Measurements from ENCODE around the gene RWDD4.

The RWDD4 gene

DNA sequence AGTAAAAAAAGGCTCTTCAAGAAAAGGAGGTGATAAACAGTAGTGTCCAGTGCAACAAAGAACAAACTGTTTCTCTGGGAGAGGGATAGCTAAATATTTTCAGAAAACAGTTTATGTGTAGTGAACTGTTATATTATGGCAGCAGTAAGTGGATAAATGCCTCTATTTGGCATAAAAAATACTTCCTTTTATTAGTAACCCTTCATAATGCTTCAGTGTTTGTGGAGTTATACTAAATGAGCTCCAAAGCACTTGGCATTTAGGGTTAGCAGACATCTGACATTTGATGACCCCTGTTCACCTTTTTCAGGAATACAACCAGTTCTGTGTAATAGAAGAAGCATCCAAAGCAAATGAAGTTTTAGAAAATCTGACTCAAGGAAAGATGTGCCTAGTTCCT, 32.0 kb upstream of the RWDD4 start:
- TF ChIP-seq, protein P1, sequence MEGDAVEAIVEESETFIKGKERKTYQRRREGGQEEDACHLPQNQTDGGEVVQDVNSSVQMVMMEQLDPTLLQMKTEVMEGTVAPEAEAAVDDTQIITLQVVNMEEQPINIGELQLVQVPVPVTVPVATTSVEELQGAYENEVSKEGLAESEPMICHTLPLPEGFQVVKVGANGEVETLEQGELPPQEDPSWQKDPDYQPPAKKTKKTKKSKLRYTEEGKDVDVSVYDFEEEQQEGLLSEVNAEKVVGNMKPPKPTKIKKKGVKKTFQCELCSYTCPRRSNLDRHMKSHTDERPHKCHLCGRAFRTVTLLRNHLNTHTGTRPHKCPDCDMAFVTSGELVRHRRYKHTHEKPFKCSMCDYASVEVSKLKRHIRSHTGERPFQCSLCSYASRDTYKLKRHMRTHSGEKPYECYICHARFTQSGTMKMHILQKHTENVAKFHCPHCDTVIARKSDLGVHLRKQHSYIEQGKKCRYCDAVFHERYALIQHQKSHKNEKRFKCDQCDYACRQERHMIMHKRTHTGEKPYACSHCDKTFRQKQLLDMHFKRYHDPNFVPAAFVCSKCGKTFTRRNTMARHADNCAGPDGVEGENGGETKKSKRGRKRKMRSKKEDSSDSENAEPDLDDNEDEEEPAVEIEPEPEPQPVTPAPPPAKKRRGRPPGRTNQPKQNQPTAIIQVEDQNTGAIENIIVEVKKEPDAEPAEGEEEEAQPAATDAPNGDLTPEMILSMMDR (IDR thresholded peaks at IDR 0.05; ENCODE audit: poor library complexity, severe bottlenecking): no peak
- H3K27me3 ChIP-seq (ENCODE audit: insufficient read depth, poor library complexity, severe bottlenecking): no peaks in the 10 kb centered on the region
- H3K9me3 ChIP-seq (ENCODE audit: severe bottlenecking): no peaks in the 10 kb centered on the region
- DNase-seq (ENCODE audit: low spot score) (no peak), ATAC-seq (ENCODE audit: low read depth) (no peak)
- no peak overlapping the region for H3K27ac ChIP-seq (ENCODE audit: poor library complexity, severe bottlenecking)
- peaks cover 73% of the 10 kb centered on the region for H3K36me3 ChIP-seq (ENCODE audit: low read depth)
- H3K4me3 ChIP-seq (ENCODE audit: severe bottlenecking): no peak overlapping the region
- H3K4me1 ChIP-seq (ENCODE audit: insufficient read depth, poor library complexity, severe bottlenecking): no peaks in the 10 kb centered on the region

DNA sequence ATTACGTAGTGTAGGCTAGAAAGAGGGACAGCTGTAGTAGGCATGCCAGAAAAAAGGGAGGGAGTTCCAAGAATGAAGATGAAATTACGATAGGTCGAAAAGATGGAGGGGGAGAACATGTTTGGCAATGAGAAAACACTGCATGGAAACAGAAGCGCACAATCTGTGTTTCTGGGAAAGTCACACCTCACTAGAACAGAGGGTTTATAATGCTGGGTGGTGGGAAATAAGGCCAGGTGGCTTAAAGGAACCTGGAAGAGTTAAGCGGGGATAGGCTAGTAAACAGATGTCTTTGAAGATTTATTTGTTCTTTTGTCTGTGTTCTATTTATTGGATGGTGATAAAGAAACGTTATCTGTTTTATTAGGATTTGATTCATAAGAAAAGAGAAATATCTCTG, 29.2 kb upstream of the RWDD4 start:
- Histone ChIP-seq H3K4me3 (ENCODE audit: severe bottlenecking) (no peak overlapping the region), H3K36me3 (ENCODE audit: low read depth) (peaks cover 77% of the 10 kb centered on the region)
- DNase-seq (ENCODE audit: low spot score): no peak

DNA sequence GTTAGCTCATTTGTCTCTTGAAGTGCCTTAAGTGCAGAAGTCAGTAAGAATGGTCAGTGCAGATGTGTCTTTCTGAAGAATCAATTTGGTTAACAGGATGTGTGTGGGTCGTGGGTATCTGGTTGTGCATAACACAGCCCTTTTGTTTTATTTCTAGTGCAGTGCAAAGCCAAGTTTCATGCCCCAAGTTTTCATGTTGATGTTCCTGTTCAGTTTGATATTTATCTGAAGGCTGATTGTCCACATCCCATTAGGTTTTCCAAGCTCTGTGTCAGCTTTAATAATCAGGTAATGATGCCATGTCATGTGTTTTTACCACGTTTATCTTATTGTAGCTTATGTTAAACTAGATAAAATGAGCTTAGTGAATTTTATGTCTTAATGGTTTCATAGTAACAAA, 27.5 kb upstream of the RWDD4 start:
- Histone ChIP-seq H3K4me1 (ENCODE audit: insufficient read depth, poor library complexity, severe bottlenecking) (no peaks in the 10 kb centered on the region), H3K9me3 (ENCODE audit: severe bottlenecking) (no peaks in the 10 kb centered on the region), H3K4me3 (ENCODE audit: severe bottlenecking) (no peak overlapping the region), H3K27me3 (ENCODE audit: insufficient read depth, poor library complexity, severe bottlenecking) (no peaks in the 10 kb centered on the region), H3K36me3 (ENCODE audit: low read depth) (peaks cover 73% of the 10 kb centered on the region), H3K27ac (ENCODE audit: poor library complexity, severe bottlenecking) (no peak overlapping the region)
- ATAC-seq (ENCODE audit: low read depth): no peak
- DNase-seq (ENCODE audit: low spot score): no peak
- TF ChIP-seq, protein P1 (IDR thresholded peaks at IDR 0.05; ENCODE audit: poor library complexity, severe bottlenecking): no peak

More for the DNA sequence above, 29.2 kb upstream of the RWDD4 start:
- H3K27ac ChIP-seq (ENCODE audit: poor library complexity, severe bottlenecking): no peak overlapping the region
- H3K27me3 ChIP-seq (ENCODE audit: insufficient read depth, poor library complexity, severe bottlenecking): no peaks in the 10 kb centered on the region
- no peaks in the 10 kb centered on the region for H3K4me1 ChIP-seq (ENCODE audit: insufficient read depth, poor library complexity, severe bottlenecking)
- TF ChIP-seq, protein P1 (IDR thresholded peaks at IDR 0.05; ENCODE audit: poor library complexity, severe bottlenecking): no peak
- H3K9me3 ChIP-seq (ENCODE audit: severe bottlenecking): no peaks in the 10 kb centered on the region
- no peak for ATAC-seq (ENCODE audit: low read depth)

DNA sequence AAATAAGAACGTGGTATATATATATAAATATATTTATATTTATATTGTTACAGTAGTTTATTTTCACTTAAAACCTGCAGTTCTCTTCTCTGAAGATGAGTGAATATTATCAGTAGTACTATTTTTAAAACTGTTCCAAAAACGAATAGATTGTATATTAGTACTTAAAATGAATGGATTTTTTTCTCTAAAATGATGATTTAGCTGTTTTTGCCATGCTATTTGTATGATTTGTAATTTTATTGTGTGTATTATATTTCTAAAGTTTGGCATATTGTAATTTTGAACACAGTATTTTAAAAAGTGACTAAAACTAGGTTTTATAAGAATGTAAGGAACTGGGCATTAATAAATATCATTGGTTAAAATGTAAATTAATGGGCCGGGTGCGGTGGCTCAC, 22.1 kb upstream of the RWDD4 start:
- TF ChIP-seq, protein P1 (IDR thresholded peaks at IDR 0.05; ENCODE audit: poor library complexity, severe bottlenecking): no peak
- Histone ChIP-seq H3K27ac (ENCODE audit: poor library complexity, severe bottlenecking) (no peak overlapping the region), H3K27me3 (ENCODE audit: insufficient read depth, poor library complexity, severe bottlenecking) (no peaks in the 10 kb centered on the region), H3K36me3 (ENCODE audit: low read depth) (peaks cover 86% of the 10 kb centered on the region), H3K4me1 (ENCODE audit: insufficient read depth, poor library complexity, severe bottlenecking) (no peaks in the 10 kb centered on the region), H3K9me3 (ENCODE audit: severe bottlenecking) (no peaks in the 10 kb centered on the region), H3K4me3 (ENCODE audit: severe bottlenecking) (no peak overlapping the region)
- ATAC-seq (ENCODE audit: low read depth) (no peak), DNase-seq (ENCODE audit: low spot score) (no peak)

DNA sequence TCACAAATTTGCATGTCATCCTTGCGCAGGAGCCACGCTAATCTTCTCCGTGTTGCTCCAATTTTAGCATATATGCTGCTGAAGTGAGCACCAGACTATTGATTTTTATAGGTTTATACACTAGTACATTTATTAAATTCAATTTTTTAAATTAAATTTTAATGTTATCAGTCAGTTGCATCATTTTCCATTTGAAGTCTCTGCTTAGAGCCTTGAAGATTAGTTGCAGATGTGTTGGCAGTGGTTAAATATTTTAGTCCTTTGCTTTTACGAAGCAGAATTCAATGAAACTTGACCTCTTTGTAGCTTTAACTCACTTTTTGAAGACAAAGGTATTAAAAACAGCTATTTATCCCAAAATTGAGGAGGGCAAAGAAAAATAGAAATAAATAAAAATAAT, 16.6 kb upstream of the RWDD4 start:
- ATAC-seq (ENCODE audit: low read depth): no peak
- H3K4me3 ChIP-seq (ENCODE audit: severe bottlenecking): no peak overlapping the region
- peaks cover 69% of the 10 kb centered on the region for H3K36me3 ChIP-seq (ENCODE audit: low read depth)
- H3K9me3 ChIP-seq (ENCODE audit: severe bottlenecking): no peaks in the 10 kb centered on the region
- TF ChIP-seq, protein P1 (IDR thresholded peaks at IDR 0.05; ENCODE audit: poor library complexity, severe bottlenecking): no peak
- no peak for DNase-seq (ENCODE audit: low spot score)
- H3K27me3 ChIP-seq (ENCODE audit: insufficient read depth, poor library complexity, severe bottlenecking): no peaks in the 10 kb centered on the region
- no peak overlapping the region for H3K27ac ChIP-seq (ENCODE audit: poor library complexity, severe bottlenecking)
- H3K4me1 ChIP-seq (ENCODE audit: insufficient read depth, poor library complexity, severe bottlenecking): no peaks in the 10 kb centered on the region
